ENCODE measurements around the gene NAV3. TPM values are rescaled to one million over a fixed set of nuclear protein-coding genes. Genes with fewer than 3 reads are reported as not detected.

NAV3 gene
- total and polyA plus RNA-seq, 9 donors: 10.5 to 63.9 (median 31.5) TPM

DNA sequence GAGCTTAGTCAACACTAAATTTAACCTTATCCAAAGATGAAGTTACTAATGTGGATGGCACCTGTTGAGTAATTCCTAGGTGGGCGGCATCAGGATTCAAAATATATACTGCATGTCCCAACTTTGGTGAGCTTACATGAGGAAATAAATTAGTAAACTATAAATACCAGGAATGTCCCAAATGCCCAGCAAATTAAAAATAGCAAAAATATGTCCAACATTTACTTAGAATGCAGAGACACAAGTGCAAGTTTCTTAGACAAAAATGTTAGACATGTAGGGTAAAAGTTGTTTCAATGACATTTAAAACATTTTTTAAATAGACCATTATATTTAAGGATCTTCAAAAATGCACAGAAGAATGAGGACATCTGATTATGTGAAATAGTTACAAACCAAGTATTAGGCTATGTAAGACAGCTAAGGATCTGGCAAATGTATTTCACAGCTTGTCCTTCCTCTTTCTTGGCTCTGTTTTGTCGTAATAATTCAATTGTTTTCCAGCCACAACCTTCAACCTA, 115.9 kb downstream of the NAV3 start:
- TF ChIP-seq EP300 (IDR thresholded peaks at IDR 0.05) (no peak), CTCF (IDR thresholded peaks at IDR 0.05) (no peak), POLR2A (IDR thresholded peaks at IDR 0.05) (no peak)
- Histone ChIP-seq H3K4me1 (ENCODE audit: insufficient read depth) (peaks cover 2% of the 10 kb centered on the region), H3K4me3 (no peak overlapping the region), H3K27ac (no peak overlapping the region), H3K36me3 (no peaks in the 10 kb centered on the region), H3K27me3 (no peaks in the 10 kb centered on the region), H3K9me3 (no peaks in the 10 kb centered on the region)
- intact Hi-C loops (cut with DNase I): no loop called here
- 33 to 46% (median 41%) methylated on average over 2 of the region's 2 CpGs for WGBS, 3 donors
- DNase-seq: no peak

DNA sequence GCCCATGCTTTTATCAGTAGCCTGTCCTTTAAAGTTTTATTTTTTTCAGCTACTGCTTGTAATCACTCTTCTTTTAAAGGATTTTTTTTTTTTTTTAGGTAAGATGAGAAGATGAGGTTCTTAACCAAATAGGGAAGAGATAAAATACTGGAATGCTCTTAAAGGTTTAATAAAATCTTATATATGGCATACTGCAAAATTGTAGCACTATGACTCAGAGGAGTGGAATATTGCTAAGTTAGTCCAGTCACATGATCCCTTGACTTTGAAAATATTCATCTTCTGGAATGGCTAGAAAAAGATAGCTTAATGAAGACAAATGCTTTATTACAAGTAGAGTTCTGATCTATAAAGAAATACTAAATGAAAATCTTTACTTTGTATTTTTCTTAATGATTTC, 116.6 kb downstream of the NAV3 start:
- Histone ChIP-seq H3K36me3 (no peaks in the 10 kb centered on the region), H3K4me1 (ENCODE audit: insufficient read depth) (peaks cover 2% of the 10 kb centered on the region), H3K27me3 (no peaks in the 10 kb centered on the region), H3K27ac (no peak overlapping the region), H3K4me3 (no peak overlapping the region), H3K9me3 (no peaks in the 10 kb centered on the region)
- TF ChIP-seq CTCF (IDR thresholded peaks at IDR 0.05) (no peak), EP300 (IDR thresholded peaks at IDR 0.05) (no peak), POLR2A (IDR thresholded peaks at IDR 0.05) (no peak)
- no peak for DNase-seq
- intact Hi-C loops (cut with DNase I): no loop called here

- DNase-seq: no peak
- WGBS, 3 donors: 63 to 81% (median 75%) methylated on average over 1 of the region's 1 CpG
- H3K36me3 ChIP-seq: no peaks in the 10 kb centered on the region
- no peaks in the 10 kb centered on the region for H3K27me3 ChIP-seq
- intact Hi-C loops (cut with DNase I): no loop called here
- no peaks in the 10 kb centered on the region for H3K9me3 ChIP-seq
- no peak for TF ChIP-seq CTCF (IDR thresholded peaks at IDR 0.05)
- no peak for TF ChIP-seq EP300 (IDR thresholded peaks at IDR 0.05)
- TF ChIP-seq POLR2A (IDR thresholded peaks at IDR 0.05): no peak
- H3K4me1 ChIP-seq (ENCODE audit: insufficient read depth): peaks cover 2% of the 10 kb centered on the region
- H3K4me3 ChIP-seq: no peak overlapping the region
- H3K27ac ChIP-seq: no peak overlapping the region
Observed at GRCh38 chr12:77947746-77948145, 117.1 kb downstream of the NAV3 start.

GRCh38 chr12:77949943-77950342, 119.2 kb downstream of the NAV3 start:
- no peak for TF ChIP-seq EP300 (IDR thresholded peaks at IDR 0.05)
- no peak for TF ChIP-seq POLR2A (IDR thresholded peaks at IDR 0.05)
- no peak for TF ChIP-seq CTCF (IDR thresholded peaks at IDR 0.05)
- H3K36me3 ChIP-seq: no peaks in the 10 kb centered on the region
- peaks cover 1% of the 10 kb centered on the region for H3K4me1 ChIP-seq (ENCODE audit: insufficient read depth)
- H3K9me3 ChIP-seq: no peaks in the 10 kb centered on the region
- H3K27me3 ChIP-seq: no peaks in the 10 kb centered on the region
- intact Hi-C loops (cut with DNase I): no loop called here
- H3K27ac ChIP-seq: no peak overlapping the region
- DNase-seq: no peak
- H3K4me3 ChIP-seq: no peak overlapping the region
